ENCODE measurements around the gene ATF7IP2. TPM values are rescaled to one million over a fixed set of nuclear protein-coding genes. Genes with fewer than 3 reads are reported as not detected.
"Not testable (repeated sequence)": the region's sequence is repeated elsewhere in the genome, so short reads cannot be mapped to it uniquely, and the experiment has no call there.

The ATF7IP2 gene
- polyA plus RNA-seq, 1 donor (not counting 4 experiments of a cell fraction or from before 2014, with no cell fraction given) = 9.8 TPM

DNA sequence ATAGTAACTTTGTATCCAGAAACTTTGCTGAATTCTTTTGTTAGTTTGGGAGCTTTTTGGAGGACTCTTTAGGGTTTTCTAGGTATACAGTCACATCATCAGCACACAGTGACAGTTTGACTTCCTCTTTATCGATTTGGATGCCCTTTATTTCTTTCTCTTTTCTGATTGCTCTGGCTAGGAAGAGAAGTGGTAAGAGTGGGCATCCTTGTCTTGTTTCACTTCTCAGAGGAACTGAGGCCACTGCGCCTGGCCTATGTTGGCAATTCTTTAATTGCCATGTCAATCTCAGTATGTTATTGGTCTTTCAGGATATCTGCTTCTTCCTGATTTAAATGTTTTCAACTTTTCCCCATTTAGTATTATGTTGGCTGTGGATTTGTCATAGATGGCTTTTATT lies 24.6 kb downstream of the ATF7IP2 start:
- H4K20me1 ChIP-seq (ENCODE audit: control insufficient read depth, extremely low read depth, insufficient read depth, low read length) = no peaks in the 10 kb centered on the region
- H3K27ac ChIP-seq (ENCODE audit: control insufficient read depth, insufficient read depth, low read length) = no peak overlapping the region
- H3K4me3 ChIP-seq (ENCODE audit: control insufficient read depth in 2 of 3, extremely low read depth in 1 of 3, insufficient read depth in 2 of 3, low read depth in 1 of 3, low read length in 3 of 3) = no peak overlapping the region
- FAIRE-seq (no peak), DNase-seq (ENCODE audit: low read depth, low spot score) (no peak)
- no peak overlapping the region for H3K9ac ChIP-seq (ENCODE audit: control insufficient read depth, extremely low read depth, insufficient read depth, low read length)
- TF ChIP-seq, protein P1, sequence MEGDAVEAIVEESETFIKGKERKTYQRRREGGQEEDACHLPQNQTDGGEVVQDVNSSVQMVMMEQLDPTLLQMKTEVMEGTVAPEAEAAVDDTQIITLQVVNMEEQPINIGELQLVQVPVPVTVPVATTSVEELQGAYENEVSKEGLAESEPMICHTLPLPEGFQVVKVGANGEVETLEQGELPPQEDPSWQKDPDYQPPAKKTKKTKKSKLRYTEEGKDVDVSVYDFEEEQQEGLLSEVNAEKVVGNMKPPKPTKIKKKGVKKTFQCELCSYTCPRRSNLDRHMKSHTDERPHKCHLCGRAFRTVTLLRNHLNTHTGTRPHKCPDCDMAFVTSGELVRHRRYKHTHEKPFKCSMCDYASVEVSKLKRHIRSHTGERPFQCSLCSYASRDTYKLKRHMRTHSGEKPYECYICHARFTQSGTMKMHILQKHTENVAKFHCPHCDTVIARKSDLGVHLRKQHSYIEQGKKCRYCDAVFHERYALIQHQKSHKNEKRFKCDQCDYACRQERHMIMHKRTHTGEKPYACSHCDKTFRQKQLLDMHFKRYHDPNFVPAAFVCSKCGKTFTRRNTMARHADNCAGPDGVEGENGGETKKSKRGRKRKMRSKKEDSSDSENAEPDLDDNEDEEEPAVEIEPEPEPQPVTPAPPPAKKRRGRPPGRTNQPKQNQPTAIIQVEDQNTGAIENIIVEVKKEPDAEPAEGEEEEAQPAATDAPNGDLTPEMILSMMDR (optimal IDR thresholded peaks at IDR 0.05 in 1 of 3, IDR thresholded peaks at IDR 0.05 in 1 of 3, conservative IDR thresholded peaks at IDR 0.05 in 1 of 3; ENCODE audit: extremely low read depth in 1 of 3, insufficient read depth in 2 of 3, low read length in 3 of 3) = no peak
- no peaks in the 10 kb centered on the region for H3K4me1 ChIP-seq (ENCODE audit: control insufficient read depth, extremely low read depth, insufficient read depth, low read length)
- no peak overlapping the region for H3K4me2 ChIP-seq (ENCODE audit: control insufficient read depth, extremely low read depth, insufficient read depth, low read depth, low read length)
- H3K9me3 ChIP-seq (ENCODE audit: control insufficient read depth, low read depth, low read length) = peaks cover 3% of the 10 kb centered on the region
- no peaks in the 10 kb centered on the region for H3K27me3 ChIP-seq (ENCODE audit: control insufficient read depth, extremely low read depth, insufficient read depth, low read length)
- peaks cover 0 to 2% of the 10 kb centered on the region in 2 experiments for H3K36me3 ChIP-seq (ENCODE audit: control insufficient read depth in 2 of 2, extremely low read depth in 1 of 2, insufficient read depth in 2 of 2, low read length in 2 of 2)
- H3K79me2 ChIP-seq (ENCODE audit: control insufficient read depth, insufficient read depth, low read length) = no peaks in the 10 kb centered on the region
- no peak overlapping the region for H2AFZ ChIP-seq (ENCODE audit: control insufficient read depth, low read length)
- no peaks in the 10 kb centered on the region for H3K9me1 ChIP-seq (ENCODE audit: control insufficient read depth, extremely low read depth, insufficient read depth, low read length)
- dilution Hi-C loops (cut with MboI; ENCODE audit: extremely low pct_ligation_motif_present, low sequenced_read_pairs) = no loop called here

DNA sequence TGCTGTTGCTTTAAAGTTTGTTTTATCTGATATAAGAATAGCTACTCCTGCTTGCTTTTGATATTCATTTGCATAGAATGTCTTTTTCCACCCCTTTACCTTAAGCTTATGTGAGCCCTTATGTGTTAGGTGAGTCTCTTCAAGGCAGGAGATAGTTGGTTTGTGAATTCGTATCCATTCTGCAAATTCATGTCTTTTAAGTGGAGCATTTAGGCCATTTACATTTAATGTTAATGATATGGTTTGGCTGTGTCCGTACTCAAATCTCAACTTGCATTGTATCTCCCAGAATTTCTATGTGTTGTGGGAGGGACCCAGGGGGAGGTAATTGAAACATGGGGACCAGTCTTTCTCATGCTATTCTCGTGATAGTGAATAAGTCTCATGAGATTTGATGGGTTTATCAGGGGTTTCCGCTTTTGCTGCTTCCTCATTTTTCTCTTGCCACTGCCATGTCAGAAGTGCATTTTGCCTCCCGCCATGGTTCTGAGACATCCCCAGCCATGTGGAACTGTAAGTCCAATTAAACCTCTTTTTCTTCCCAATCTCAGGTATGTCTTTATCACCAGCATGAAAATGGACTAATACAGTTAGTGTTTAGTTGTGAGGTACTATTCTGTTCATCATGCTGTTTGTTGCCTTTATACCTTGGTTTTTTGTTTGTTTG lies 27.2 kb downstream of the ATF7IP2 start:
- no peak for FAIRE-seq
- no peak for DNase-seq (ENCODE audit: low read depth, low spot score)
- dilution Hi-C loops (cut with MboI; ENCODE audit: extremely low pct_ligation_motif_present, low sequenced_read_pairs) = no loop called here

DNA sequence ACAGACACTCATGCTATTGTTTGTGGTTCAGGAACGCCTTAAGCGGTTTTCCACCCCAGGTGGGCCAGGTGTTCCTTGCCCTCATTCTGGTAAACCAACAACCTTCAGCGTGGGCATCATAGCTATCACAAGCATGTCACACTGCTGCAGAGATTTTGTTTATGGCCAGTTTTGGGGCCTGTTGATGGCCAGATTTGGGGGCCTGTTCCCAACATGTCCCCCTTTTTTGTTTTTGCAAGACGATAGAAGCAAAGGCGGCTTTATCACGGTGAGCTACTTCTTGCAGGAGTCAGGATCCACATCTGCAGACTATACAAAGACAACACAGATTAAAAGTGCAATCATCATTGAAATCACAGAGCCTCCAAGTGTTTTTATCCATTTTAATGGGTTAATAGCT lies 32.3 kb downstream of the ATF7IP2 start:
- FAIRE-seq; H2AFZ ChIP-seq (ENCODE audit: control insufficient read depth, low read length); H3K9me3 ChIP-seq (ENCODE audit: control insufficient read depth, low read depth, low read length); H3K4me3 ChIP-seq (ENCODE audit: control insufficient read depth in 2 of 3, extremely low read depth in 1 of 3, insufficient read depth in 2 of 3, low read depth in 1 of 3, low read length in 3 of 3); H3K4me1 ChIP-seq (ENCODE audit: control insufficient read depth, extremely low read depth, insufficient read depth, low read length); H3K27me3 ChIP-seq (ENCODE audit: control insufficient read depth, extremely low read depth, insufficient read depth, low read length); H4K20me1 ChIP-seq (ENCODE audit: control insufficient read depth, extremely low read depth, insufficient read depth, low read length); DNase-seq (ENCODE audit: low read depth, low spot score); dilution Hi-C loops (cut with MboI; ENCODE audit: extremely low pct_ligation_motif_present, low sequenced_read_pairs); H3K27ac ChIP-seq (ENCODE audit: control insufficient read depth, insufficient read depth, low read length); H3K9ac ChIP-seq (ENCODE audit: control insufficient read depth, extremely low read depth, insufficient read depth, low read length); H3K79me2 ChIP-seq (ENCODE audit: control insufficient read depth, insufficient read depth, low read length); H3K4me2 ChIP-seq (ENCODE audit: control insufficient read depth, extremely low read depth, insufficient read depth, low read depth, low read length); H3K9me1 ChIP-seq (ENCODE audit: control insufficient read depth, extremely low read depth, insufficient read depth, low read length); H3K36me3 ChIP-seq (ENCODE audit: control insufficient read depth in 2 of 2, extremely low read depth in 1 of 2, insufficient read depth in 2 of 2, low read length in 2 of 2): not testable (repeated sequence)

More for the DNA sequence above, 27.2 kb downstream of the ATF7IP2 start:
- Histone ChIP-seq H3K27me3 (ENCODE audit: control insufficient read depth, extremely low read depth, insufficient read depth, low read length) (no peaks in the 10 kb centered on the region), H3K27ac (ENCODE audit: control insufficient read depth, insufficient read depth, low read length) (no peak overlapping the region), H3K4me1 (ENCODE audit: control insufficient read depth, extremely low read depth, insufficient read depth, low read length) (no peaks in the 10 kb centered on the region), H3K9ac (ENCODE audit: control insufficient read depth, extremely low read depth, insufficient read depth, low read length) (no peak overlapping the region), H2AFZ (ENCODE audit: control insufficient read depth, low read length) (no peak overlapping the region), H3K9me1 (ENCODE audit: control insufficient read depth, extremely low read depth, insufficient read depth, low read length) (no peaks in the 10 kb centered on the region), H4K20me1 (ENCODE audit: control insufficient read depth, extremely low read depth, insufficient read depth, low read length) (no peaks in the 10 kb centered on the region), H3K9me3 (ENCODE audit: control insufficient read depth, low read depth, low read length) (peaks cover 5% of the 10 kb centered on the region), H3K4me2 (ENCODE audit: control insufficient read depth, extremely low read depth, insufficient read depth, low read depth, low read length) (no peak overlapping the region), H3K79me2 (ENCODE audit: control insufficient read depth, insufficient read depth, low read length) (no peaks in the 10 kb centered on the region), H3K4me3 (ENCODE audit: control insufficient read depth in 2 of 3, extremely low read depth in 1 of 3, insufficient read depth in 2 of 3, low read depth in 1 of 3, low read length in 3 of 3) (no peak overlapping the region), H3K36me3 (ENCODE audit: control insufficient read depth in 2 of 2, extremely low read depth in 1 of 2, insufficient read depth in 2 of 2, low read length in 2 of 2) (no peaks in the 10 kb centered on the region)
- TF ChIP-seq, protein P1 (optimal IDR thresholded peaks at IDR 0.05 in 1 of 3, IDR thresholded peaks at IDR 0.05 in 1 of 3, conservative IDR thresholded peaks at IDR 0.05 in 1 of 3; ENCODE audit: extremely low read depth in 1 of 3, insufficient read depth in 2 of 3, low read length in 3 of 3) = no peak
- no peak for TF ChIP-seq EZH2 (IDR thresholded peaks at IDR 0.05; ENCODE audit: low read length)

Data from keratinocyte (primary cell).